K562 (cell line): ENCODE results near the gene TRIAP1. TPM values are rescaled to one million over a fixed set of nuclear protein-coding genes. Genes with fewer than 3 reads are reported as not detected.

Experiments used
- GATAD2A ChIP-seq: fragments of 450-650 bp; IDR thresholded peaks from 2 replicates; pipeline ENCODE4 v1.6.1; 2017
- HIVEP1 ChIP-seq: fragments of 250-450 bp; sonication (Bioruptor Pico); IDR thresholded peaks from 2 replicates; pipeline ENCODE4 v1.4.0; 2020; ENCODE audit warnings: mild to moderate bottlenecking
- JUNB ChIP-seq: fragments of 450-650 bp; formaldehyde crosslinking; conservative IDR thresholded peaks from 2 replicates; pipeline ENCODE4 v1.4.0; 2020; ENCODE audit warnings: mild to moderate bottlenecking
- KLF16 ChIP-seq: IDR thresholded peaks from 2 replicates; pipeline ENCODE4 v1.6.1; 2016; ENCODE audit warnings: antibody characterized with exemption
- POLR2B ChIP-seq: fragments of 450-650 bp; IDR thresholded peaks from 2 replicates; pipeline ENCODE4 v1.6.1; 2018; ENCODE audit warnings: low read depth; ENCODE audit not compliant: partially characterized antibody
- RBM22 ChIP-seq: fragments of 200-400 bp; formaldehyde crosslinking; IDR thresholded peaks from 2 replicates; pipeline ENCODE4 v1.6.1; 2018; ENCODE audit warnings: low read length, low read depth; ENCODE audit not compliant: poor library complexity, severe bottlenecking
- SMAD2 ChIP-seq: fragments of 150-350 bp; IDR thresholded peaks from 2 replicates; pipeline ENCODE4 v1.6.1; 2014; ENCODE audit warnings: low read depth, mild to moderate bottlenecking, low read length
- SMAD4 ChIP-seq: fragments of 250-450 bp; sonication (Bioruptor Pico); conservative IDR thresholded peaks from 2 replicates; pipeline ENCODE4 v1.8.0; 2021; ENCODE audit warnings: inconsistent platforms, mild to moderate bottlenecking, moderate library complexity
- TAF15 ChIP-seq: fragments of 200-400 bp; formaldehyde crosslinking; IDR thresholded peaks from 2 replicates; pipeline ENCODE4 v1.6.1; 2017; ENCODE audit warnings: mild to moderate bottlenecking, low read depth, low read length, moderate library complexity
- ZNF77 ChIP-seq: fragments of 250-450 bp; sonication (Bioruptor Pico); IDR thresholded peaks from 2 replicates; pipeline ENCODE4 v1.5.0; 2020
- polyA plus RNA-seq, 8 experiments: library from polyadenylated mRNA; depleted of rRNA in 4 of 8; stranded (reverse) in 5 of 8; unstranded in 3 of 8; fragments of >200 nt; fragmentation: Nextera tagmentation in 2 of 8; fragmentation: Illumina TruSeq in 1 of 8; extraction: Ambion mirVana in 2 of 8; extraction: Trizol in 1 of 8; gene quantifications; 2 replicates each; pipeline versions ENCODE4 v1.2.1 to v1.2.3, GENCODE V29; 2011 to 2014; ENCODE audit warnings: inconsistent platforms in 1 of 8, missing spikeins in 1 of 8
- total RNA-seq, 7 experiments: library from RNA; depleted of rRNA in 6 of 7; stranded (reverse); fragments of >200 nt in 6 of 7; fragmentation: Illumina TruSeq in 2 of 7; extraction: Trizol in 2 of 7; gene quantifications; 2 replicates each; pipeline versions ENCODE4 v1.2.1 to v1.2.3, GENCODE V29; 2011 to 2021; ENCODE audit warnings: low replicate concordance in 1 of 7
- TF ChIP-seq, protein P1 (sequence below): sonication (generic); formaldehyde crosslinking; IDR thresholded peaks from 2 replicates; pipeline ENCODE4 v1.8.0; 2022; ENCODE audit warnings: mild to moderate bottlenecking, missing genetic modification reagents
- TF ChIP-seq, protein P2 (sequence below): fragments of 250-450 bp; sonication (Bioruptor Pico); IDR thresholded peaks from 2 replicates; pipeline ENCODE4 v1.4.0; 2020; ENCODE audit warnings: borderline replicate concordance
- TF ChIP-seq, protein P3 (sequence below), 3 experiments: fragments of 200-800 bp in 1 of 3; fragments of 250-450 bp in 1 of 3; fragments of 450-650 bp in 1 of 3; sonication (Bioruptor Pico) in 1 of 3; sonication (Bioruptor generic) in 1 of 3; formaldehyde crosslinking in 1 of 3; IDR thresholded peaks; 2 replicates each; pipeline versions ENCODE4 v1.6.1 to v1.8.0; 2016 to 2022; ENCODE audit warnings: mild to moderate bottlenecking in 2 of 3, missing genetic modification characterization in 2 of 3, missing compliant biosample characterization in 1 of 3, moderate library complexity in 1 of 3
- TF ChIP-seq, protein P4 (sequence below), 2 experiments: IDR thresholded peaks; 2 replicates each; pipeline ENCODE4 v1.6.1; 2011; ENCODE audit warnings: borderline replicate concordance in 1 of 2, control low read depth in 1 of 2, low read depth in 1 of 2, low read length in 1 of 2, mild to moderate bottlenecking in 1 of 2, mixed read lengths in 1 of 2, moderate library complexity in 1 of 2; ENCODE audit not compliant: insufficient read depth in 1 of 2, insufficient read length in 1 of 2, poor library complexity in 1 of 2, severe bottlenecking in 1 of 2; ENCODE audit errors: extremely low read depth in 1 of 2
- TF ChIP-seq, protein P5 (sequence below): sonication (generic); formaldehyde crosslinking; IDR thresholded peaks from 2 replicates; pipeline ENCODE4 v1.8.1; 2023; ENCODE audit warnings: missing genetic modification reagents, mild to moderate bottlenecking, borderline replicate concordance

The TRIAP1 gene
- total and polyA plus RNA-seq, 9 of the 15 experiments (the other 6 are each of a cell fraction or from before 2014, with no cell fraction given), result 37.3 to 354 (median 65.4) TPM

DNA sequence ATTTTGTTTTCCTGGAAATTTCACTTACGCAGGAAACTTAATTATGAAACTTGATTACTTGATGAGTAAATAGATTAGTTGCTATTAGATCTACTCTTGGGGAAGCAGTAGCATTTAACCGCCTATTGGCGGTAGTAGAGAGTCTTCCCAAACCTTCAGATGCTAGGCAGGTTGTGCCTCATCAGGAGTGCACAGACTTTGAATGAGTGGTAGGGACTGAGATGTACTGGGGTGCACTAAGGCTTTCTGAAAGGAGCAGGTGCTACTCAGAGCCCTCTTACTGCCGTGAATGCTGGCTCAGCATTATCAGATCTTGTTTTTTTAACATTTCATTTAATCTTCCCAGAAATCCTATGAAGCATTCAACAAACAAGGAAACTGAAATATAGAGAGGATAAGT lies 7.8 kb upstream of the TRIAP1 start (continued):
- TF ChIP-seq, protein P1, sequence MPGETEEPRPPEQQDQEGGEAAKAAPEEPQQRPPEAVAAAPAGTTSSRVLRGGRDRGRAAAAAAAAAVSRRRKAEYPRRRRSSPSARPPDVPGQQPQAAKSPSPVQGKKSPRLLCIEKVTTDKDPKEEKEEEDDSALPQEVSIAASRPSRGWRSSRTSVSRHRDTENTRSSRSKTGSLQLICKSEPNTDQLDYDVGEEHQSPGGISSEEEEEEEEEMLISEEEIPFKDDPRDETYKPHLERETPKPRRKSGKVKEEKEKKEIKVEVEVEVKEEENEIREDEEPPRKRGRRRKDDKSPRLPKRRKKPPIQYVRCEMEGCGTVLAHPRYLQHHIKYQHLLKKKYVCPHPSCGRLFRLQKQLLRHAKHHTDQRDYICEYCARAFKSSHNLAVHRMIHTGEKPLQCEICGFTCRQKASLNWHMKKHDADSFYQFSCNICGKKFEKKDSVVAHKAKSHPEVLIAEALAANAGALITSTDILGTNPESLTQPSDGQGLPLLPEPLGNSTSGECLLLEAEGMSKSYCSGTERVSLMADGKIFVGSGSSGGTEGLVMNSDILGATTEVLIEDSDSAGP (CRISPR knock-in tag), result no peak
- no peak for TF ChIP-seq TAF15
- no peak for TF ChIP-seq ZNF77 (CRISPR knock-in tag)
- TF ChIP-seq, protein P2, sequence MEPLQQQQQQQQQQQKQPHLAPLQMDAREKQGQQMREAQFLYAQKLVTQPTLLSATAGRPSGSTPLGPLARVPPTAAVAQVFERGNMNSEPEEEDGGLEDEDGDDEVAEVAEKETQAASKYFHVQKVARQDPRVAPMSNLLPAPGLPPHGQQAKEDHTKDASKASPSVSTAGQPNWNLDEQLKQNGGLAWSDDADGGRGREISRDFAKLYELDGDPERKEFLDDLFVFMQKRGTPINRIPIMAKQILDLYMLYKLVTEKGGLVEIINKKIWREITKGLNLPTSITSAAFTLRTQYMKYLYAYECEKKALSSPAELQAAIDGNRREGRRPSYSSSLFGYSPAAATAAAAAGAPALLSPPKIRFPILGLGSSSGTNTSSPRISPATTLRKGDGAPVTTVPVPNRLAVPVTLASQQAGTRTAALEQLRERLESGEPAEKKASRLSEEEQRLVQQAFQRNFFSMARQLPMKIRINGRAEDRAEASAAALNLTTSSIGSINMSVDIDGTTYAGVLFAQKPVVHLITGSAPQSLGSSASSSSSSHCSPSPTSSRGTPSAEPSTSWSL (CRISPR knock-in tag), result no peak
- TF ChIP-seq POLR2B, result no peak
- TF ChIP-seq GATAD2A, result no peak
- no peak for TF ChIP-seq SMAD2
- no peak for TF ChIP-seq HIVEP1 (CRISPR knock-in tag)
- TF ChIP-seq, protein P3, sequence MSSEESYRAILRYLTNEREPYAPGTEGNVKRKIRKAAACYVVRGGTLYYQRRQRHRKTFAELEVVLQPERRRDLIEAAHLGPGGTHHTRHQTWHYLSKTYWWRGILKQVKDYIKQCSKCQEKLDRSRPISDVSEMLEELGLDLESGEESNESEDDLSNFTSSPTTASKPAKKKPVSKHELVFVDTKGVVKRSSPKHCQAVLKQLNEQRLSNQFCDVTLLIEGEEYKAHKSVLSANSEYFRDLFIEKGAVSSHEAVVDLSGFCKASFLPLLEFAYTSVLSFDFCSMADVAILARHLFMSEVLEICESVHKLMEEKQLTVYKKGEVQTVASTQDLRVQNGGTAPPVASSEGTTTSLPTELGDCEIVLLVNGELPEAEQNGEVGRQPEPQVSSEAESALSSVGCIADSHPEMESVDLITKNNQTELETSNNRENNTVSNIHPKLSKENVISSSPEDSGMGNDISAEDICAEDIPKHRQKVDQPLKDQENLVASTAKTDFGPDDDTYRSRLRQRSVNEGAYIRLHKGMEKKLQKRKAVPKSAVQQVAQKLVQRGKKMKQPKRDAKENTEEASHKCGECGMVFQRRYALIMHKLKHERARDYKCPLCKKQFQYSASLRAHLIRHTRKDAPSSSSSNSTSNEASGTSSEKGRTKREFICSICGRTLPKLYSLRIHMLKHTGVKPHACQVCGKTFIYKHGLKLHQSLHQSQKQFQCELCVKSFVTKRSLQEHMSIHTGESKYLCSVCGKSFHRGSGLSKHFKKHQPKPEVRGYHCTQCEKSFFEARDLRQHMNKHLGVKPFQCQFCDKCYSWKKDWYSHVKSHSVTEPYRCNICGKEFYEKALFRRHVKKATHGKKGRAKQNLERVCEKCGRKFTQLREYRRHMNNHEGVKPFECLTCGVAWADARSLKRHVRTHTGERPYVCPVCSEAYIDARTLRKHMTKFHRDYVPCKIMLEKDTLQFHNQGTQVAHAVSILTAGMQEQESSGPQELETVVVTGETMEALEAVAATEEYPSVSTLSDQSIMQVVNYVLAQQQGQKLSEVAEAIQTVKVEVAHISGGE (CRISPR knock-in tag; IDR thresholded peaks at IDR 0.05), result no peak
- 0 out of 2 replicates have a peak, but pooled peaks have one; percentile 21 for TF ChIP-seq KLF16
- TF ChIP-seq SMAD4 (CRISPR knock-in tag), result no peak
- TF ChIP-seq, protein P4, sequence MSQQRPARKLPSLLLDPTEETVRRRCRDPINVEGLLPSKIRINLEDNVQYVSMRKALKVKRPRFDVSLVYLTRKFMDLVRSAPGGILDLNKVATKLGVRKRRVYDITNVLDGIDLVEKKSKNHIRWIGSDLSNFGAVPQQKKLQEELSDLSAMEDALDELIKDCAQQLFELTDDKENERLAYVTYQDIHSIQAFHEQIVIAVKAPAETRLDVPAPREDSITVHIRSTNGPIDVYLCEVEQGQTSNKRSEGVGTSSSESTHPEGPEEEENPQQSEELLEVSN (IDR thresholded peaks at IDR 0.05; ENCODE audit: borderline replicate concordance in 1 of 2, extremely low read depth in 1 of 2, insufficient read depth in 1 of 2, insufficient read length in 1 of 2, low read depth in 1 of 2, low read length in 1 of 2, poor library complexity in 1 of 2, severe bottlenecking in 1 of 2), result no peak
- TF ChIP-seq, protein P5, sequence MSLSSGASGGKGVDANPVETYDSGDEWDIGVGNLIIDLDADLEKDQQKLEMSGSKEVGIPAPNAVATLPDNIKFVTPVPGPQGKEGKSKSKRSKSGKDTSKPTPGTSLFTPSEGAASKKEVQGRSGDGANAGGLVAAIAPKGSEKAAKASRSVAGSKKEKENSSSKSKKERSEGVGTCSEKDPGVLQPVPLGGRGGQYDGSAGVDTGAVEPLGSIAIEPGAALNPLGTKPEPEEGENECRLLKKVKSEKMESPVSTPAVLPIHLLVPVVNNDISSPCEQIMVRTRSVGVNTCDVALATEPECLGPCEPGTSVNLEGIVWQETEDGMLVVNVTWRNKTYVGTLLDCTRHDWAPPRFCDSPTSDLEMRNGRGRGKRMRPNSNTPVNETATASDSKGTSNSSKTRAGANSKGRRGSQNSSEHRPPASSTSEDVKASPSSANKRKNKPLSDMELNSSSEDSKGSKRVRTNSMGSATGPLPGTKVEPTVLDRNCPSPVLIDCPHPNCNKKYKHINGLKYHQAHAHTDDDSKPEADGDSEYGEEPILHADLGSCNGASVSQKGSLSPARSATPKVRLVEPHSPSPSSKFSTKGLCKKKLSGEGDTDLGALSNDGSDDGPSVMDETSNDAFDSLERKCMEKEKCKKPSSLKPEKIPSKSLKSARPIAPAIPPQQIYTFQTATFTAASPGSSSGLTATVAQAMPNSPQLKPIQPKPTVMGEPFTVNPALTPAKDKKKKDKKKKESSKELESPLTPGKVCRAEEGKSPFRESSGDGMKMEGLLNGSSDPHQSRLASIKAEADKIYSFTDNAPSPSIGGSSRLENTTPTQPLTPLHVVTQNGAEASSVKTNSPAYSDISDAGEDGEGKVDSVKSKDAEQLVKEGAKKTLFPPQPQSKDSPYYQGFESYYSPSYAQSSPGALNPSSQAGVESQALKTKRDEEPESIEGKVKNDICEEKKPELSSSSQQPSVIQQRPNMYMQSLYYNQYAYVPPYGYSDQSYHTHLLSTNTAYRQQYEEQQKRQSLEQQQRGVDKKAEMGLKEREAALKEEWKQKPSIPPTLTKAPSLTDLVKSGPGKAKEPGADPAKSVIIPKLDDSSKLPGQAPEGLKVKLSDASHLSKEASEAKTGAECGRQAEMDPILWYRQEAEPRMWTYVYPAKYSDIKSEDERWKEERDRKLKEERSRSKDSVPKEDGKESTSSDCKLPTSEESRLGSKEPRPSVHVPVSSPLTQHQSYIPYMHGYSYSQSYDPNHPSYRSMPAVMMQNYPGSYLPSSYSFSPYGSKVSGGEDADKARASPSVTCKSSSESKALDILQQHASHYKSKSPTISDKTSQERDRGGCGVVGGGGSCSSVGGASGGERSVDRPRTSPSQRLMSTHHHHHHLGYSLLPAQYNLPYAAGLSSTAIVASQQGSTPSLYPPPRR, result no peak
- no peak for TF ChIP-seq RBM22
- no peak for TF ChIP-seq JUNB (CRISPR knock-in tag)
